ELF-1 (cell line): ENCODE results near the gene RSF1.
A peak's percentile ranks its signal among the peaks of the same experiment; 100 is the strongest.
"Not testable (repeated sequence)": the region's sequence is repeated elsewhere in the genome, so short reads cannot be mapped to it uniquely, and the experiment has no call there.

Experiments
- DNase-seq: peaks from one replicate; pipeline ENCODE4 v3.0.0-alpha.2; 2016; ENCODE audit warnings: low read depth, low spot score

RSF1 gene

GRCh38 chr11:77672264-77672663, 148.3 kb downstream of the RSF1 start:
- no peak for DNase-seq

DNA sequence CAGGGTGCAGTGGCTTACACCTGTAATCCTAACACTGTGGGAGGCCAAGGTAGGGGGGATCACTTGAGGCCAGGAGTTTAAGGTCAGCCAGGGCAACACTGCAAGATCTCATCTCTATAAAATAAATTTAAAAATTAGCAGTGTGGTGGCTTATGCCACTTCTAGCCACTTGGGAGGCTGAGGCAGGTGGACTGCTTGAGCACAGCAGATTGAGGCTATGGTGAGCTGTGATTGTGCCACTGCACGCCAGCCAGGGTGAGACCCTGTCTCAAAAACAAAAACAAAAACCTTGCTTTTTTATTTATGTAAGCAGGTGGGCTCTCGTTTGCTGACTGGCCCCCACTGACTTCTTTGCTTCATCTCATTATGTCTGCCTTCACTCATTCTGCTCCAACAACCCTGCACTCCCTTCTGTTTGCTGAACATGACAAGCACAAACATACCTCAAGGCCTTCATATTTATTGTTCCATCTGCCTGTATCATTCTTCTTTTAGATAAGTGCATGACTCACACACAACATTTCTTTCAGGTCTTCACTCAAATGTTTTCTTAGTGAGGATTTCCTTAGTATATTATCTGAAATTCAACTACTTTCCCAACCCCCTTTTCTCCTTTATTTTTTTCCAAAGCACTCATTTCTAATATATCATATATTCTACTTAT, 150.5 kb downstream of the RSF1 start:
- DNase-seq, result no peak

- DNase-seq, result no peak
Observed at GRCh38 chr11:77668760-77669159, 151.8 kb downstream of the RSF1 start.

GRCh38 chr11:77665240-77665965, 155.1 kb downstream of the RSF1 start:
- DNase-seq, result no peak

DNA sequence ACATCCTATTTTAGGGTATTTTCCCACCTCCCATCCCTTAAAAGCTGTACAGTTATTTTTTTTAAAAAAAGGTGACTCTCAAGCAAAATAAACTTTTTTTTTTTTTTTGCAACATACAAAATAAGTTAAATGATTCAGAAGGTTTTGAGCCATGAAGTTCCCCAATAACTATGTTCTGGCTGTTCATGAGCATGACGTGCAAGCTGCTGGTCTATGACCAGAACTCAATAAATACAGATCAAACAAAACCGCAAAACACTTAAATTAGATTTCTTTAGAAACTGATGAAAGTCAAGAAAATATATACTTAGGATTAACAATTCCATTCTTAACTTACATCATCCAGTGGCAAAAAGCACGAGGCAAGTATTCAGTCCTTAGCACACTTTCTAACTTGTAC, 158.9 kb downstream of the RSF1 start:
- DNase-seq, result no peak

DNA sequence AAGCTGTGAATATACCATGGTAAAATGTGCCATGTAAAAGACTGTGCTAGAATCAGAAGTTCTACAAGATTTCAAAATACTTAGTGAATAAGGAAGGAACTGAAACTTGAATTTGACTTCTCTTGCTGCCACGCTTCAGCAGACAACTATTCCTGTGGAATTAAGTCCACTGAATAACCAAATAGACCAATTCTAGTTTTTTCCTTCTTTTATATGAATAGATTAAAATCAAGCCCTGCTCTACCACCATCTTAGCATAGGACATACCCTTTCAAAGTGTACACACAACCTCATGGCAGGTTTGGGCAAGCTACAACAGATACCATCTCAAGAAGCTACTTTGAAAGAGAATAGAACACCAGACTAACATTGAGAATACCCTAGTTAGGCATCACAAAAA, 159.6 kb downstream of the RSF1 start:
- no peak for DNase-seq

DNA sequence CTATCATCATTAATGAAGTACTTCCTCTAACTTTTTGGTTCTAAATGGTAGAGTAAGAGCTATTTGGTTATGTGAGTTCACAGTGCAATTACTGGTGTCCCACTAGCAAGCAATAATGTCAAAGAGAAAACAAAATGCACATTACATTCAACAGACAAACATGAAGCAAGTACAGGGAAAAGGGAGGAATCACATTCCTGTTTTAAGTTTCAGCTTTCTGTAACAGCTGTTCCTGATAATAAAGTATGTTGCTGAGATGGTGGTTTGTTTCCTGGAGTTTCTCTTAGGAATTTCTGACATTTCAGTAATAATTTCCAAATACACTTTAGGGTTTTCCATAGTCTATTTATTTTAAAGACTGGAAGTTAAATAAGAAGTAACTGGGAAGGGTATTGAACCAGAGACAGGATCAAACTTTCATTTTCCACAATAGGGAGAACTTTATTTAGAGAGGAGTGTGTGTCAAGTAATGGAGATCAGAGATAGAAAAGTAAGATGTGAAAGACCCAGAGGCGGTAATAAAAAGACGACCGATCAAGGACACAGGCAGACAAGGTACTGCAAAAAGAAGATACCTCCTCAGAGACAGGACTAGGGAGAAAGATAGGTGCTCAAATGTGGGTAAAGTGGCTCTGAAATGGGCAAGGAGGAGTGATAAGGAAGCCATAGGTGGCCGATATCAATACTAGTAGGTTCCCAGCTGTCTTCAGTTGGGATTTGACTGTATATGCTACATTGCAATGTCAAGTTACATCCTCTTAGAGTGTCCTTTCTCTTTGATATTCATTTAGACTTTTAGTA, 162.1 kb downstream of the RSF1 start:
- DNase-seq, result no peak

DNA sequence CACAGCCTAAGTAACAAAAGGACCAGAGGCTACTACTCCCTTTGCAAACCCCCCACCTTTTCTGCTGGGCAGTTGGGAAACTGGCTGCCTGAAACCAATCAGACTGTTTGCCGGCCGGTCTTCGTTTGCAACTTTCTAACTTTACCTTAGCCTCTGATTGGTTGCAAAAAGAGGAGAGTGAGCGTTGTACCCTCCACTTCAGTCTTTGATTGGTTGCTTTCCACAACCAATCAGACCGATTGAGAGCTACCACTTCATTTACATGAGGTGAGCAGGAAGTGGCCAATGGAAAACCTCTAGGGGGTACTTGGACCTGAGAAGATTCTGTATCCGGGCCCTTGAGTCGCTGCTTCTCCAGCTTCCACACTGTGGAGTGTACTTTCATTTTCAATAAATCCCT, 164.2 kb downstream of the RSF1 start:
- peak; percentile 14 for DNase-seq

GRCh38 chr11:77654770-77655434, 165.6 kb downstream of the RSF1 start:
- peak; percentile 30 for DNase-seq

- no peak for DNase-seq
Observed at GRCh38 chr11:77650123-77650522, 170.4 kb downstream of the RSF1 start.

DNA sequence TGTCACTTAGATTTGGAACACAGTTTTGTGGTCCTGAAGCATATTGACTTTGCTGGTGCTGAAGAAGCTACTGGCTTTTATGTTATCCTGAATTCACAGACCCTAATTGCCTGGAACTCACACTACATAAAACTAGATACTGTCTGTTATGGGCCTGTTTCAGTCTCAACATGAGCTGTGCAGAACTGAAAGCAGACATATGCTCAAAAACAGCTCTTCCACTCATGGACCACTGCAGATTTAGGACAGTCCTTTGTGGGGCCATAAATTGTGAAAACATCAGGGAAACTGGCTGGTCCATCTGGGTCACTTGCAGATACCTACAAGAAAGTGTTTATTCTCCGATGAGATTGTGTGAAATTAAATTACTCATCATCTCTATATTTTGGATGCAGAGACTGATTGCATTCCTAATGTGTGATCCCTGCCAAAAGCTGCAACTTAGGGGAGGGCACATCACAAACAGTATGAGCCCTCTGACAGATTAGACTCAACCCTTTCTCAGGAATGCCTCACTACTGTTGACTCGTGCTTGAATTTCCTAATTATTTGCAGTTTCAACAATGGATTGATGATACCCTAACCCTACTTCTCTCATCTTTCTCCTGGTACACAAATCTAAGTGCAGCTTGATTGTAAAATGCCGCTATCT, 172.7 kb downstream of the RSF1 start:
- no peak for DNase-seq

DNA sequence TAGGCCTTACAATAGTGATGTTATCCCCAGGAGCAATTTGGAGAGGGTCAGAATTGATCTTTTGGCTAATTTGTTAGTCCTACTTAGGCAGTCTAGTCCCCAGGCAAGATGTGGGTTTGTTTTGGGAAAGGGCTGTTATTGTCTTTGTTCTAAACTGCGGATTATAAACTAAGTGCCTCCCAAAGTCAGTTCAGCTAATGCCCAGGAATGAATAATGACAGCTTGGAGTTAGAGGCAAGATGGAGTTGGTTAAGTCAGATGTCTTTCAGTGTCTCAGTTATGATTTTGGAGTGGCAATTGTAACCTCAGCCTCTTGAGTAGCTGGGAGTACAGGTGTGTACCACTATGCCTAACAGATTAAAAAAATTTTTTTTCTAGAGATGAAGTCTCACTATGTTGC, 175.6 kb downstream of the RSF1 start:
- no peak for DNase-seq

DNA sequence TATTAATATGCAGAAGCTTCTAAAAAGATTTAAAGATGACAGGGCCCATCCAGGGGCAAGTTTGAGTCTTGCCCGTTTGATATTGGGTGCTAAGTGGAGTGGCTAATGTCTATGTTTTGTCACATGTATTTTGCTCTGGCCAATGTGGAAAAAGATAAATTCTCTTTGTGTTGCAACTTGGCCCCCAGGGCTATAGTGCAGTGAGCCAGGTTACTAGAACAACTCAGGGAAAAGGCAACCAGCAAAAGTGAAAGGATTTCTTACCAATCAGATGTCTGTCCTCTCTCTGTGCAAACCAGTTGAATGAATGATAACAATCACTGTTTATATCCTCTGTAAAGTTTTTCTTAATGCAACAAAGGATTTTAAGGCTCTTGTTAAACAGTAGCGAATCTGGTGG, 178.3 kb downstream of the RSF1 start:
- no peak for DNase-seq

GRCh38 chr11:77637345-77638165, 183.0 kb downstream of the RSF1 start, which contains the start of gene CLNS1A:
Gene CLNS1A, minus strand, starts transcription at chr11:77637794. Its CDS starts 80 bp downstream, at chr11:77637714.
- peak; percentile 92 for DNase-seq

GRCh38 chr11:77636731-77637344, 183.7 kb downstream of the RSF1 start:
- peak; percentile 24 for DNase-seq

DNA sequence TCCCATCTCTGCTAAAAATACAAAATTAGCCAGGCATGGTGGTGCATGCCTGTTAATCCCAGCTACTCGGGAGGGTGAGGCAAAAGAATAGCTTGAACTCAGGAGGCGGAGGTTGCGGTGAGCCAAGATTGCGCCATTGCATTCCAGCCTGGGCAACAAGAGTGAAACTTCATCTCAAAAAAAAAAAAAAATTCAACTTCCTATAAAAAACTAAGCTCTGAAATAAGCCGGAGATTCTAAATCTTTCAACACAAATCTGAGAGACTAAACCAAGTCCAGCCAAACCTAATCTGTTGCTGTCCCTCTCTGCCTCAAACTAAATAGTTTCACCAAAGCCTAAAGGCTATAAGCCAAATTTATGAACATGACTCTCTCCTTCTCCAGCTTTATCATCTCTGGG, 186.6 kb downstream of the RSF1 start:
- DNase-seq, result not testable (repeated sequence)

DNA sequence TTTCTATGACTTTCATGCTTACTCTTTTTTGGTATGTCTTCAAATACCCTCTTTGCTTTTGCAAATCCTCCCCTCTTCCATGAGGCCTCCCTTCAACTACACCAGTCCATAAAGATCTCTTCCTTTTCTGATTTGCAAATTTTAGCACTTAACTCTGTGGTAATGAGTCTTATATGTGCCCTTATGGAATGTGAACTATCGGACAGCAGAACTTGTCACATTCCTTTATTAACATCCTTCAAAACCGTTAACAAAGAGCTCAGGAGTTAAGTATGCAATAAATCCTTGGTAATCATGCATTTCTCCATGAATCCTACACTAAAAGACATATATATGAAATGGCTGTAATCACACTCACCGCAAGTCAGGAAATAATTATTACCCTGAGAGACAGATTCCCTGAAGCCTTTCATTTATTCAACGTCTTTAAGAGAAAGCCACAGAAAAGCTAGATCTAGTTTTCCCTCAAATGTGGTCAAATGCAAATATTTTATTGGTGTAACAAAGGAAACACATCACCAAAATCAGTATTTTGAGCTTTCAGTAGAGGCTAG, 190.3 kb downstream of the RSF1 start:
- DNase-seq, result no peak

DNA sequence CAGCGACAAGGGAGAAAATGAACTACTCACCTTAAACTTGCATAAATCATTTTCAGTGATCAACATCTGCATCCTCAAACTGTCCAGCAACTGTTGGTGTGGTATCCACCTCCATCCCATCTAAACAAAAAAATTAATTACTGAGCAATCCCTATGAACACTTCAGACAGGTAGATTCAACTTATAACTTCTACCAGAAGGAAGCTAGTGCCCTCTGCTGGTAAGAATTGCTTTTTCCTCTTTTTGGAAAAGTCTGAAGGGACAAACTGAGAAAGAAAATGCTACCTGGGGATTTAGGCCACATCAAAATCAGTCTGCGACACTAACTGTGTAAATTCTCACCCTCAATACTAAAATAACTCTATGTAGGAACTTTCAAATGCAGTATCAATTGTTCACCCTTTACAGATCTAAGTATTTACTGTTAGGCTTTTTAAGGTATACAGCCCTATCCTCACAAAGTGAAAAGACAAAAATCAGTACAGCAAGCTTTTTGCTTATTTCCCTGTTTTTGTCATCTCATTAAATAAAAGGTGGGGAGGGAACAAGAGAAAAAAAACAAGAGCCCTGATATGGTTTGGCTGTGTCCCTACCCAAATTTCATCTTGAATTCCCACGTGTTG, 200.8 kb downstream of the RSF1 start:
- peak; percentile 38 for DNase-seq

- no peak for DNase-seq
Observed at GRCh38 chr11:77617892-77618291, 202.6 kb downstream of the RSF1 start.
